H1 (cell line): ENCODE data around the gene CCDC171. TPM values are rescaled to one million over a fixed set of nuclear protein-coding genes. Genes with fewer than 3 reads are reported as not detected.

Source experiments
- CTCF ChIA-PET: fragments of 300-600 bp; sonication (Branson Sonifier 250); formaldehyde crosslinking; loops from one replicate; lab custom pipeline; 2021; ENCODE audit not compliant: partially characterized antibody; lab: Charles Lee
- POLR2A ChIA-PET: fragments of 300-600 bp; sonication (Branson Sonifier 250); formaldehyde crosslinking; loops from one replicate; lab custom pipeline; 2021; ENCODE audit warnings: inconsistent platforms; ENCODE audit not compliant: partially characterized antibody; lab: Charles Lee
- DNase-seq, 2 experiments: peaks; one replicate each; pipeline versions ENCODE4 v3.0.0 to v3.0.0-alpha.2; 2010 to 2022; ENCODE audit warnings: low spot score in 2 of 2, low read depth in 1 of 2, mixed read lengths in 1 of 2
- FAIRE-seq: peaks from 2 replicates; lab custom pipeline; 2011; peaks lifted over from hg19 to GRCh38; lab: Jason Lieb, UNC
- H2AFZ ChIP-seq: 2 replicates; pipeline ENCODE4 v1.8.1; 2012; ENCODE audit warnings: low read length, inconsistent platforms
- H2AK5ac ChIP-seq: 2 replicates; pipeline ENCODE4 v1.6.1; 2013; ENCODE audit warnings: low read depth, low read length
- H2BK120ac ChIP-seq: replicated peaks from 2 replicates; pipeline ENCODE3; 2013; ENCODE audit warnings: low read depth, low read length, inconsistent platforms
- H2BK12ac ChIP-seq: 2 replicates; pipeline ENCODE4 v1.6.1; 2013; ENCODE audit warnings: low read depth, low read length
- H2BK15ac ChIP-seq: 2 replicates; pipeline ENCODE4 v1.6.1; 2013; ENCODE audit warnings: low read length
- H2BK20ac ChIP-seq: 2 replicates; pipeline ENCODE4 v1.6.1; 2013; ENCODE audit warnings: low read length
- H2BK5ac ChIP-seq: 2 replicates; pipeline ENCODE4 v1.6.1; 2013; ENCODE audit warnings: low read depth, low read length
- H3K14ac ChIP-seq: 2 replicates; pipeline ENCODE4 v1.6.1; 2013; ENCODE audit warnings: inconsistent platforms; ENCODE audit not compliant: insufficient read length
- H3K18ac ChIP-seq: 2 replicates; pipeline ENCODE4 v1.6.1; 2013; ENCODE audit warnings: low read length; ENCODE audit errors: extremely low read depth
- H3K23ac ChIP-seq: 2 replicates; pipeline ENCODE4 v1.6.1; 2013; ENCODE audit warnings: inconsistent platforms; ENCODE audit not compliant: insufficient read length
- H3K23me2 ChIP-seq: 2 replicates; pipeline ENCODE4 v1.6.1; 2013; ENCODE audit warnings: low read depth, low read length
- H3K27ac ChIP-seq: 2 replicates; pipeline ENCODE4 v1.6.1; 2011; ENCODE audit warnings: low read depth, low read length, inconsistent platforms
- H3K27me3 ChIP-seq, 4 experiments: replicated peaks in 1 of 4; 1 replicate in 1 of 4; 2 replicates in 3 of 4; pipeline versions ENCODE4 v1.6.1 to v1.8.1; 2011 to 2013; ENCODE audit warnings: low read length in 3 of 4, mild to moderate bottlenecking in 3 of 4, inconsistent platforms in 2 of 4, mixed read lengths in 2 of 4, moderate library complexity in 1 of 4; ENCODE audit not compliant: control insufficient read depth in 3 of 4, insufficient read depth in 3 of 4; ENCODE audit errors: extremely low read depth in 1 of 4
- H3K36me3 ChIP-seq, 4 experiments: 2 replicates each; pipeline versions ENCODE4 v1.6.1 to v1.8.1; 2011 to 2013; ENCODE audit warnings: mild to moderate bottlenecking in 4 of 4, low read length in 3 of 4, moderate library complexity in 2 of 4, control low read depth in 1 of 4, inconsistent platforms in 1 of 4; ENCODE audit not compliant: insufficient read depth in 4 of 4, control insufficient read depth in 2 of 4
- H3K4ac ChIP-seq: replicated peaks from 2 replicates; pipeline ENCODE3; 2013; ENCODE audit warnings: low read length, low read depth, mixed read lengths, inconsistent platforms; ENCODE audit not compliant: insufficient read length
- H3K4me1 ChIP-seq, 4 experiments: replicated peaks in 1 of 4; 1 replicate in 1 of 4; 2 replicates in 3 of 4; pipeline versions ENCODE4 v1.6.1 to v1.8.1; 2011 to 2013; ENCODE audit warnings: low read length in 3 of 4, inconsistent platforms in 2 of 4, mixed read lengths in 1 of 4; ENCODE audit not compliant: insufficient read depth in 4 of 4, control insufficient read depth in 3 of 4
- H3K4me2 ChIP-seq, 2 experiments: 2 replicates each; pipeline versions ENCODE4 v1.6.1 to v1.8.1; 2011 to 2013; ENCODE audit warnings: low read depth in 2 of 2, low read length in 2 of 2, control low read depth in 1 of 2, inconsistent platforms in 1 of 2, mild to moderate bottlenecking in 1 of 2; ENCODE audit not compliant: insufficient read depth in 1 of 2
- H3K4me3 ChIP-seq, 4 experiments: fragments of 200-600, 300-600 bp in 1 of 4; sonication (generic), shearing (Covaris generic), sonication (Bioruptor Twin) in 1 of 4; 2 replicates each; pipeline versions ENCODE4 v1.5.1 to v1.8.1; 2011 to 2016; ENCODE audit warnings: low read length in 4 of 4, low read depth in 3 of 4, control low read depth in 2 of 4, inconsistent platforms in 2 of 4, mild to moderate bottlenecking in 2 of 4, mixed read lengths in 1 of 4, moderate library complexity in 1 of 4; ENCODE audit not compliant: insufficient read depth in 2 of 4; ENCODE audit errors: extremely low read depth in 1 of 4
- H3K56ac ChIP-seq: replicated peaks from 2 replicates; pipeline ENCODE3; 2013; ENCODE audit warnings: low read depth, mild to moderate bottlenecking, mixed read lengths, low read length, inconsistent platforms; ENCODE audit not compliant: insufficient read length
- H3K79me1 ChIP-seq: 2 replicates; pipeline ENCODE4 v1.6.1; 2013; ENCODE audit warnings: low read depth, low read length, control low read depth
- H3K79me2 ChIP-seq, 2 experiments: 2 replicates each; pipeline versions ENCODE4 v1.6.1 to v1.8.1; 2012 to 2013; ENCODE audit warnings: low read length in 2 of 2, mild to moderate bottlenecking in 2 of 2, inconsistent platforms in 1 of 2; ENCODE audit not compliant: insufficient read depth in 2 of 2, control insufficient read depth in 1 of 2
- H3K9ac ChIP-seq, 4 experiments: replicated peaks in 1 of 4; 1 replicate in 1 of 4; 2 replicates in 3 of 4; pipeline versions ENCODE4 v1.6.1 to v1.8.1; 2011 to 2013; ENCODE audit warnings: low read depth in 3 of 4, low read length in 3 of 4, control low read depth in 2 of 4, mild to moderate bottlenecking in 2 of 4, moderate library complexity in 2 of 4, inconsistent platforms in 1 of 4; ENCODE audit errors: extremely low read depth in 1 of 4
- H3K9me3 ChIP-seq, 2 experiments: 2 replicates each; pipeline versions ENCODE4 v1.6.1 to v1.8.1; 2012 to 2013; ENCODE audit warnings: mild to moderate bottlenecking in 2 of 2, moderate library complexity in 2 of 2, control low read depth in 1 of 2, inconsistent platforms in 1 of 2, low read depth in 1 of 2, low read length in 1 of 2, mixed read lengths in 1 of 2; ENCODE audit not compliant: insufficient read depth in 2 of 2
- H4K20me1 ChIP-seq, 2 experiments: replicated peaks in 1 of 2; 2 replicates each; pipeline versions ENCODE3 to v1.8.1; 2011 to 2013; ENCODE audit warnings: inconsistent platforms in 2 of 2, low read length in 2 of 2, mild to moderate bottlenecking in 1 of 2; ENCODE audit not compliant: insufficient read depth in 2 of 2, control insufficient read depth in 1 of 2
- H4K5ac ChIP-seq: 2 replicates; pipeline ENCODE4 v1.6.1; 2013; ENCODE audit warnings: low read length, low read depth, mixed read lengths, inconsistent platforms; ENCODE audit not compliant: insufficient read length
- H4K8ac ChIP-seq: 2 replicates; pipeline ENCODE4 v1.8.0; 2013; ENCODE audit warnings: mild to moderate bottlenecking, moderate library complexity, low read length, inconsistent platforms; ENCODE audit not compliant: insufficient read depth; ENCODE audit errors: extremely low read depth
- H4K91ac ChIP-seq: replicated peaks from 2 replicates; pipeline ENCODE3; 2013; ENCODE audit warnings: low read length, mixed read lengths, inconsistent platforms; ENCODE audit not compliant: insufficient read length
- CTCF ChIP-seq, 3 experiments: IDR thresholded peaks; 1 replicate in 2 of 3; 2 replicates in 1 of 3; pipeline versions ENCODE4 v1.5.1 to v1.6.1; 2011; ENCODE audit warnings: low read length in 3 of 3, mild to moderate bottlenecking in 3 of 3, inconsistent platforms in 2 of 3, low read depth in 1 of 3, moderate library complexity in 1 of 3; ENCODE audit not compliant: insufficient read depth in 1 of 3; ENCODE audit errors: control extremely low read depth in 1 of 3
- KDM4A ChIP-seq: IDR thresholded peaks from one replicate; pipeline ENCODE4 v1.7.1; 2012; ENCODE audit warnings: low read depth, mild to moderate bottlenecking, moderate library complexity, low read length, inconsistent platforms; ENCODE audit not compliant: severe bottlenecking
- NANOG ChIP-seq: IDR thresholded peaks from 2 replicates; pipeline ENCODE4 v1.6.1; 2011; ENCODE audit warnings: low read length, low read depth, mild to moderate bottlenecking, inconsistent platforms; ENCODE audit not compliant: insufficient read depth, poor library complexity, severe bottlenecking
- PHF8 ChIP-seq: fragments of 200-600 bp; sonication (generic); conservative IDR thresholded peaks from 2 replicates; pipeline ENCODE4 v1.7.1; 2012; ENCODE audit warnings: low read depth, mild to moderate bottlenecking, inconsistent platforms, low read length, moderate library complexity
- POU5F1 ChIP-seq: IDR thresholded peaks from 2 replicates; pipeline ENCODE4 v1.6.1; 2011; ENCODE audit warnings: low read depth, mild to moderate bottlenecking, low read length, moderate library complexity
- SP4 ChIP-seq: IDR thresholded peaks from 2 replicates; pipeline ENCODE4 v1.6.1; 2012; ENCODE audit warnings: low read length, inconsistent platforms
- WGBS, 2 experiments: shearing (Covaris generic) in 1 of 2; methylation state at CpG; one replicate each; pipeline versions ENCODE4 v1.1.6 to v1.1.7; 2013 to 2015; ENCODE audit warnings: low lambda C conversion rate in 2 of 2, mixed read lengths in 2 of 2, inconsistent platforms in 1 of 2, low coverage in 1 of 2, missing lambda C conversion rate in 1 of 2; ENCODE audit not compliant: insufficient replicate concordance in 2 of 2, insufficient coverage in 1 of 2, insufficient read length in 1 of 2; ENCODE audit errors: extremely low coverage in 1 of 2, missing lambda C conversion rate in 1 of 2; 5-methylcytosine and 5-hydroxymethylcytosine counted together
- polyA plus RNA-seq, 7 experiments: library from polyadenylated mRNA; depleted of rRNA in 3 of 7; stranded (reverse) in 5 of 7; unstranded in 2 of 7; fragments of >200 nt in 5 of 7; fragments of 200-250 nt in 2 of 7; gene quantifications; 1 replicate in 5 of 7; 2 replicates in 1 of 7; 4 replicates in 1 of 7; pipeline versions ENCODE4 v1.2.1 to v1.2.3, GENCODE V29; 2011 to 2013; ENCODE audit warnings: missing spikeins in 2 of 7, mixed read lengths in 2 of 7
- total RNA-seq: library from RNA; stranded (reverse); fragmentation: NEBNext Ultra II Directional; extraction: Animal tissue kit (Norgen Biotek cat#: 25700); gene quantifications from 2 replicates; pipeline ENCODE4 v1.2.1, GENCODE V29; 2021

CCDC171 gene
- total and polyA plus RNA-seq, 2 of the 8 experiments (the other 6 are each of a cell fraction or from before 2014, with no cell fraction given) = 0.83 to 2.3 TPM

GRCh38 chr9:15982182-15982581, 429.3 kb downstream of the CCDC171 start:
- 77% methylated on average over 5 of the region's 5 CpGs; no CpG with 5 or more reads in 1 of the 2 experiments for WGBS, 2 experiments
- no peak overlapping the region for H4K5ac ChIP-seq
- H3K18ac ChIP-seq = no peak overlapping the region
- H3K4me1 ChIP-seq = no peaks in the 10 kb centered on the region
- ChIA-PET POLR2A (no interaction called here), CTCF (no interaction called here)
- H2AK5ac ChIP-seq = no peak overlapping the region
- no peak for FAIRE-seq
- H4K91ac ChIP-seq = no peak overlapping the region
- H2BK12ac ChIP-seq = no peak overlapping the region
- H3K9ac ChIP-seq = no peak overlapping the region
- no peak overlapping the region for H3K4ac ChIP-seq
- H3K27ac ChIP-seq = no peak overlapping the region; the same call in 1 of the 2 replicates
- H3K79me1 ChIP-seq = no peaks in the 10 kb centered on the region
- no peak overlapping the region for H2BK5ac ChIP-seq
- no peak overlapping the region for H4K8ac ChIP-seq
- H2AFZ ChIP-seq = no peak overlapping the region
- DNase-seq = no peak
- H3K23me2 ChIP-seq = no peaks in the 10 kb centered on the region; the same call in 1 of the 2 replicates
- no peak overlapping the region for H3K4me2 ChIP-seq
- no peak overlapping the region for H3K4me3 ChIP-seq
- H2BK15ac ChIP-seq = no peak overlapping the region
- no peaks in the 10 kb centered on the region for H4K20me1 ChIP-seq
- no peaks in the 10 kb centered on the region for H3K27me3 ChIP-seq
- H2BK120ac ChIP-seq = no peak overlapping the region
- H3K56ac ChIP-seq = no peak overlapping the region
- H2BK20ac ChIP-seq = no peak overlapping the region
- H3K9me3 ChIP-seq = no peaks in the 10 kb centered on the region
- no peaks in the 10 kb centered on the region for H3K79me2 ChIP-seq
- H3K14ac ChIP-seq = no peak overlapping the region
- no peak overlapping the region for H3K23ac ChIP-seq
- H3K36me3 ChIP-seq = no peaks in the 10 kb centered on the region
- TF ChIP-seq CTCF (IDR thresholded peaks at IDR 0.05; ENCODE audit: control extremely low read depth in 1 of 3, insufficient read depth in 1 of 3, low read depth in 1 of 3, low read length in 3 of 3) = no peak
- no peak for TF ChIP-seq POU5F1
- TF ChIP-seq NANOG = no peak
- no peak for TF ChIP-seq SP4
- TF ChIP-seq KDM4A = no peak
- TF ChIP-seq PHF8 = no peak
